ENCODE results near the gene UBE2E3.
"Not testable (repeated sequence)": the region's sequence is repeated elsewhere in the genome, so short reads cannot be mapped to it uniquely, and the experiment has no call there.

UBE2E3 gene

GRCh38 chr2:181036848-181037603 is 56.6 kb downstream of the UBE2E3 start:
- DNase-seq: no peak

GRCh38 chr2:181037922-181038321 is 57.5 kb downstream of the UBE2E3 start:
- no peak for DNase-seq

- no peak for DNase-seq
These were observed 58.4 kb downstream of the UBE2E3 start for GRCh38 chr2:181038796-181039195.

- DNase-seq: not testable (repeated sequence)
These were observed 60.4 kb downstream of the UBE2E3 start for GRCh38 chr2:181040839-181041238.

- no peak for DNase-seq
These were observed 61.3 kb downstream of the UBE2E3 start for GRCh38 chr2:181041661-181042060.

GRCh38 chr2:181042706-181043105 is 62.3 kb downstream of the UBE2E3 start:
- DNase-seq: no peak

- DNase-seq: no peak
These were observed 66.4 kb downstream of the UBE2E3 start for GRCh38 chr2:181046833-181047232.

GRCh38 chr2:181047829-181048228 is 67.4 kb downstream of the UBE2E3 start:
- DNase-seq: no peak

GRCh38 chr2:181051861-181052522 is 71.6 kb downstream of the UBE2E3 start:
- DNase-seq: no peak

- no peak for DNase-seq
These were observed 72.1 kb downstream of the UBE2E3 start for GRCh38 chr2:181052523-181052891.

GRCh38 chr2:181054256-181054655 is 73.9 kb downstream of the UBE2E3 start:
- DNase-seq: no peak

- no peak for DNase-seq
These were observed 74.4 kb downstream of the UBE2E3 start for GRCh38 chr2:181054843-181055242.

- peak; percentile 6 for DNase-seq
These were observed 78.2 kb downstream of the UBE2E3 start for GRCh38 chr2:181058378-181059269.

GRCh38 chr2:181063696-181064095 is 83.3 kb downstream of the UBE2E3 start:
- DNase-seq: no peak

- no peak for DNase-seq
These were observed 85.1 kb downstream of the UBE2E3 start for GRCh38 chr2:181065458-181065857.

- DNase-seq: no peak
These were observed 85.9 kb downstream of the UBE2E3 start for GRCh38 chr2:181066333-181066732.

GRCh38 chr2:181070119-181070835 is 89.9 kb downstream of the UBE2E3 start:
- DNase-seq: no peak

GRCh38 chr2:181070836-181071200 is 90.4 kb downstream of the UBE2E3 start:
- DNase-seq: no peak

- no peak for DNase-seq
These were observed 92.3 kb downstream of the UBE2E3 start for GRCh38 chr2:181072486-181073235.

GRCh38 chr2:181073896-181074295 is 93.5 kb downstream of the UBE2E3 start:
- no peak for DNase-seq

GRCh38 chr2:181074457-181074856 is 94.1 kb downstream of the UBE2E3 start:
- DNase-seq: no peak

- DNase-seq: no peak
These were observed 96.3 kb downstream of the UBE2E3 start for GRCh38 chr2:181076658-181077057.
